K562 (cell line): ENCODE results near the gene HARS2. TPM values are rescaled to one million over a fixed set of nuclear protein-coding genes. Genes with fewer than 3 reads are reported as not detected.

Experiments
- ARID2 ChIP-seq: fragments of 450-650 bp; IDR thresholded peaks from 2 replicates; pipeline ENCODE4 v1.6.1; 2017; ENCODE audit warnings: antibody characterized with exemption, mild to moderate bottlenecking
- CBFA2T2 ChIP-seq: fragments of 450-650 bp; conservative IDR thresholded peaks from 2 replicates; pipeline ENCODE4 v1.6.1; 2017; ENCODE audit warnings: mild to moderate bottlenecking
- CSDE1 ChIP-seq, 2 experiments: fragments of 450-650 bp; IDR thresholded peaks; 2 replicates each; pipeline ENCODE4 v1.6.1; 2016; ENCODE audit warnings: mild to moderate bottlenecking in 1 of 2
- FOXA1 ChIP-seq: fragments of 450-650 bp; IDR thresholded peaks from 2 replicates; pipeline ENCODE4 v1.6.1; 2016; ENCODE audit warnings: mild to moderate bottlenecking, borderline replicate concordance
- GTF2A2 ChIP-seq: IDR thresholded peaks from 2 replicates; pipeline ENCODE4 v1.6.1; 2016; ENCODE audit warnings: mild to moderate bottlenecking, missing genetic modification characterization, missing compliant biosample characterization
- HNRNPL ChIP-seq: fragments of 200-400 bp; formaldehyde crosslinking; IDR thresholded peaks from 2 replicates; pipeline ENCODE4 v1.6.1; 2017; ENCODE audit warnings: low read depth, mild to moderate bottlenecking, low read length
- KAT8 ChIP-seq: fragments of 450-650 bp; IDR thresholded peaks from 2 replicates; pipeline ENCODE4 v1.6.1; 2016; ENCODE audit warnings: low read depth, mild to moderate bottlenecking
- L3MBTL2 ChIP-seq: fragments of 450-650 bp; IDR thresholded peaks from 2 replicates; pipeline ENCODE4 v1.6.1; 2016; ENCODE audit warnings: mild to moderate bottlenecking, moderate library complexity
- LCOR ChIP-seq: sonication (generic); formaldehyde crosslinking; IDR thresholded peaks from 2 replicates; pipeline ENCODE4 v1.8.0; 2022; ENCODE audit warnings: mild to moderate bottlenecking, missing genetic modification reagents
- MYBL2 ChIP-seq, 2 experiments: fragments of 450-650 bp in 1 of 2; sonication (generic) in 1 of 2; formaldehyde crosslinking in 1 of 2; IDR thresholded peaks; 2 replicates each; pipeline versions ENCODE4 v1.6.1 to v1.8.1; 2017 to 2022; ENCODE audit warnings: borderline replicate concordance in 1 of 2, inconsistent platforms in 1 of 2, low read depth in 1 of 2, mild to moderate bottlenecking in 1 of 2, missing genetic modification reagents in 1 of 2, moderate library complexity in 1 of 2
- NFIC ChIP-seq: fragments of 450-650 bp; IDR thresholded peaks from 2 replicates; pipeline ENCODE4 v1.6.1; 2017; ENCODE audit warnings: mild to moderate bottlenecking, inconsistent platforms
- PHF8 ChIP-seq: fragments of 200-600 bp; sonication (generic); IDR thresholded peaks from 2 replicates; pipeline ENCODE4 v1.6.1; 2012; ENCODE audit warnings: mixed run types, mild to moderate bottlenecking, inconsistent platforms, low read length, moderate library complexity, borderline replicate concordance
- SMARCB1 ChIP-seq: IDR thresholded peaks from 2 replicates; pipeline ENCODE4 v1.6.1; 2011; ENCODE audit warnings: improper control_type of control experiment, low read depth; ENCODE audit not compliant: insufficient read length
- ZNF165 ChIP-seq: fragments of 250-450 bp; sonication (Bioruptor Pico); IDR thresholded peaks from 2 replicates; pipeline ENCODE4 v1.4.0; 2020; ENCODE audit warnings: borderline replicate concordance
- ZNF23 ChIP-seq: fragments of 250-450 bp; sonication (Bioruptor Pico); IDR thresholded peaks from 2 replicates; pipeline ENCODE4 v1.4.0; 2020; ENCODE audit warnings: mild to moderate bottlenecking
- ZZZ3 ChIP-seq: fragments of 450-650 bp; IDR thresholded peaks from 2 replicates; pipeline ENCODE4 v1.6.1; 2016; ENCODE audit warnings: antibody characterized with exemption, mild to moderate bottlenecking, moderate library complexity
- polyA plus RNA-seq, 8 experiments: library from polyadenylated mRNA; depleted of rRNA in 4 of 8; stranded (reverse) in 5 of 8; unstranded in 3 of 8; fragments of >200 nt; fragmentation: Nextera tagmentation in 2 of 8; fragmentation: Illumina TruSeq in 1 of 8; extraction: Ambion mirVana in 2 of 8; extraction: Trizol in 1 of 8; gene quantifications; 2 replicates each; pipeline versions ENCODE4 v1.2.1 to v1.2.3, GENCODE V29; 2011 to 2014; ENCODE audit warnings: inconsistent platforms in 1 of 8, missing spikeins in 1 of 8
- total RNA-seq, 7 experiments: library from RNA; depleted of rRNA in 6 of 7; stranded (reverse); fragments of >200 nt in 6 of 7; fragmentation: Illumina TruSeq in 2 of 7; extraction: Trizol in 2 of 7; gene quantifications; 2 replicates each; pipeline versions ENCODE4 v1.2.1 to v1.2.3, GENCODE V29; 2011 to 2021; ENCODE audit warnings: low replicate concordance in 1 of 7
- TF ChIP-seq, protein P1 (sequence below), 2 experiments: fragments of 450-650 bp in 1 of 2; sonication (generic) in 1 of 2; formaldehyde crosslinking; conservative IDR thresholded peaks; 2 replicates each; pipeline versions ENCODE4 v1.4.0 to v1.8.1; 2020 to 2022; ENCODE audit warnings: mild to moderate bottlenecking in 1 of 2, missing genetic modification reagents in 1 of 2
- TF ChIP-seq, protein P2 (sequence below): sonication (generic); formaldehyde crosslinking; IDR thresholded peaks from 2 replicates; pipeline ENCODE4 v1.8.0; 2022; ENCODE audit warnings: missing genetic modification reagents, mild to moderate bottlenecking, borderline replicate concordance
- TF ChIP-seq, protein P3 (sequence below): sonication (generic); formaldehyde crosslinking; IDR thresholded peaks from 2 replicates; pipeline ENCODE4 v1.8.1; 2023; ENCODE audit warnings: mild to moderate bottlenecking, missing genetic modification reagents
- TF ChIP-seq, protein P4 (sequence below), 2 experiments: IDR thresholded peaks; 2 replicates each; pipeline ENCODE4 v1.6.1; 2012; ENCODE audit warnings: improper control_type of control experiment in 2 of 2, low read depth in 2 of 2, low read length in 2 of 2, borderline replicate concordance in 1 of 2

Gene HARS2
- total and polyA plus RNA-seq, 9 of the 15 experiments (the other 6 are each of a cell fraction or from before 2014, with no cell fraction given): 8.5 to 41.6 (median 27.1) TPM

DNA sequence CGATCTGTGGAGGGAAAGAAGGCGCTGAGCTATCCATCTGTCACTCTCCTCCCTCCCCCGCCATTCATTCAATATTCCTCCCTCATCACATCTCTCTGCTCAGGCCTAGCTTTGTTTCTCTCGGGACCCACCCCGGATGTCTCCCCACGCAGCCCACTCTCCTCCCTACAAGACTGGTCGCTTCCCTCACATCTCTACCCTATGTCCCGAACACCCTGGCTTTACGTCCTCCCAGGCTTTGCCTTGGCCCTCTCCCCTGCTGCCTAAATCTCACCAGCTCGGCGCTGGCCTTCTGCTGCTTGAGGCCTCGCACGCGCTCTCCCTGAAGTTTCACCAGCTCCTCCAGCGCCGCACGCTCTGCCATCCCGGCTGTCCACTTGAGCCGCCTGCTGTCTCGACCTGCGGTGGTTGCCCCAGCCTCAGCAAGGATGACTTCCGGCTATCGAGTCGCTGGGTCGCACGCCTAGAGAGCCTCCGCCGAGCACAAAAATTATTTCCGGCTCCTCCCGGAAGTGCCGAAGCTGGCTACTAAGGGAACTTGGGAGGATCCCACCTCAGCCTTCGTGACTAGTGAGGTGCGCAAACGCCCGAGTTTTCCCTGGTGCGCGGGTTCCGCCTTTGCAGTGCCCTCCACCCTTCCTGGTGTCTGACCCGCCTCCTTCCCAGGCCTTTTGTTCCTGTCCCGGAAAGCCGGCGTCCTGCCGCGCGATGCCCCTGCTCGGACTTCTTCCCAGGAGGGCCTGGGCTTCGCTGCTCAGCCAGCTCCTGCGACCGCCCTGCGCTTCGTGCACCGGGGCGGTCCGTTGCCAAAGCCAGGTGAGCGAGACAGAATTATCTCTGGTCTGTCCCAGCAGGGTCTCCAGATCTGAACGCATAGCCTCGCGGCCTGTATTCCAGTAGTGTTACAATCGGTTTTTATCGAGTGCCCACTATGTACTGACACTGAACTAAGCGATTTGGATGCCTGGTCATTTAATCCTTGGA lies at the start of gene HARS2, which contains the start of gene HARS1 (continued):
- TF ChIP-seq, protein P1, sequence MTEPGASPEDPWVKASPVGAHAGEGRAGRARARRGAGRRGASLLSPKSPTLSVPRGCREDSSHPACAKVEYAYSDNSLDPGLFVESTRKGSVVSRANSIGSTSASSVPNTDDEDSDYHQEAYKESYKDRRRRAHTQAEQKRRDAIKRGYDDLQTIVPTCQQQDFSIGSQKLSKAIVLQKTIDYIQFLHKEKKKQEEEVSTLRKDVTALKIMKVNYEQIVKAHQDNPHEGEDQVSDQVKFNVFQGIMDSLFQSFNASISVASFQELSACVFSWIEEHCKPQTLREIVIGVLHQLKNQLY (CRISPR knock-in tag; conservative IDR thresholded peaks at IDR 0.05): no peak
- TF ChIP-seq, protein P2, sequence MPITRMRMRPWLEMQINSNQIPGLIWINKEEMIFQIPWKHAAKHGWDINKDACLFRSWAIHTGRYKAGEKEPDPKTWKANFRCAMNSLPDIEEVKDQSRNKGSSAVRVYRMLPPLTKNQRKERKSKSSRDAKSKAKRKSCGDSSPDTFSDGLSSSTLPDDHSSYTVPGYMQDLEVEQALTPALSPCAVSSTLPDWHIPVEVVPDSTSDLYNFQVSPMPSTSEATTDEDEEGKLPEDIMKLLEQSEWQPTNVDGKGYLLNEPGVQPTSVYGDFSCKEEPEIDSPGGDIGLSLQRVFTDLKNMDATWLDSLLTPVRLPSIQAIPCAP (CRISPR knock-in tag): no peak
- TF ChIP-seq ZNF23 (CRISPR knock-in tag) (no peak), LCOR (CRISPR knock-in tag) (peak; percentile 41; the same call in 1 of the 2 replicates), KAT8 (no peak), GTF2A2 (no peak), HNRNPL (no peak), FOXA1 (no peak), CBFA2T2 (no peak), CSDE1 (IDR thresholded peaks at IDR 0.05) (no peak; a peak in 1 of 4 replicates), SMARCB1 (no peak), MYBL2 (IDR thresholded peaks at IDR 0.05; ENCODE audit: low read depth) (no peak), MYBL2 (CRISPR knock-in tag; IDR thresholded peaks at IDR 0.05; ENCODE audit: borderline replicate concordance) (no peak), ARID2 (no peak), NFIC (peak; percentile 32; the same call in 1 of the 2 replicates), L3MBTL2 (peak; percentile 90), ZNF165 (CRISPR knock-in tag) (no peak), PHF8 (peak; percentile 94), ZZZ3 (peak; percentile 49; the same call in 1 of the 2 replicates)
- TF ChIP-seq, protein P3, sequence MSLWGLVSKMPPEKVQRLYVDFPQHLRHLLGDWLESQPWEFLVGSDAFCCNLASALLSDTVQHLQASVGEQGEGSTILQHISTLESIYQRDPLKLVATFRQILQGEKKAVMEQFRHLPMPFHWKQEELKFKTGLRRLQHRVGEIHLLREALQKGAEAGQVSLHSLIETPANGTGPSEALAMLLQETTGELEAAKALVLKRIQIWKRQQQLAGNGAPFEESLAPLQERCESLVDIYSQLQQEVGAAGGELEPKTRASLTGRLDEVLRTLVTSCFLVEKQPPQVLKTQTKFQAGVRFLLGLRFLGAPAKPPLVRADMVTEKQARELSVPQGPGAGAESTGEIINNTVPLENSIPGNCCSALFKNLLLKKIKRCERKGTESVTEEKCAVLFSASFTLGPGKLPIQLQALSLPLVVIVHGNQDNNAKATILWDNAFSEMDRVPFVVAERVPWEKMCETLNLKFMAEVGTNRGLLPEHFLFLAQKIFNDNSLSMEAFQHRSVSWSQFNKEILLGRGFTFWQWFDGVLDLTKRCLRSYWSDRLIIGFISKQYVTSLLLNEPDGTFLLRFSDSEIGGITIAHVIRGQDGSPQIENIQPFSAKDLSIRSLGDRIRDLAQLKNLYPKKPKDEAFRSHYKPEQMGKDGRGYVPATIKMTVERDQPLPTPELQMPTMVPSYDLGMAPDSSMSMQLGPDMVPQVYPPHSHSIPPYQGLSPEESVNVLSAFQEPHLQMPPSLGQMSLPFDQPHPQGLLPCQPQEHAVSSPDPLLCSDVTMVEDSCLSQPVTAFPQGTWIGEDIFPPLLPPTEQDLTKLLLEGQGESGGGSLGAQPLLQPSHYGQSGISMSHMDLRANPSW (CRISPR knock-in tag): peak; percentile 95; the same call in 1 of the 2 replicates
- TF ChIP-seq, protein P4, sequence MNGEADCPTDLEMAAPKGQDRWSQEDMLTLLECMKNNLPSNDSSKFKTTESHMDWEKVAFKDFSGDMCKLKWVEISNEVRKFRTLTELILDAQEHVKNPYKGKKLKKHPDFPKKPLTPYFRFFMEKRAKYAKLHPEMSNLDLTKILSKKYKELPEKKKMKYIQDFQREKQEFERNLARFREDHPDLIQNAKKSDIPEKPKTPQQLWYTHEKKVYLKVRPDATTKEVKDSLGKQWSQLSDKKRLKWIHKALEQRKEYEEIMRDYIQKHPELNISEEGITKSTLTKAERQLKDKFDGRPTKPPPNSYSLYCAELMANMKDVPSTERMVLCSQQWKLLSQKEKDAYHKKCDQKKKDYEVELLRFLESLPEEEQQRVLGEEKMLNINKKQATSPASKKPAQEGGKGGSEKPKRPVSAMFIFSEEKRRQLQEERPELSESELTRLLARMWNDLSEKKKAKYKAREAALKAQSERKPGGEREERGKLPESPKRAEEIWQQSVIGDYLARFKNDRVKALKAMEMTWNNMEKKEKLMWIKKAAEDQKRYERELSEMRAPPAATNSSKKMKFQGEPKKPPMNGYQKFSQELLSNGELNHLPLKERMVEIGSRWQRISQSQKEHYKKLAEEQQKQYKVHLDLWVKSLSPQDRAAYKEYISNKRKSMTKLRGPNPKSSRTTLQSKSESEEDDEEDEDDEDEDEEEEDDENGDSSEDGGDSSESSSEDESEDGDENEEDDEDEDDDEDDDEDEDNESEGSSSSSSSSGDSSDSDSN (IDR thresholded peaks at IDR 0.05; ENCODE audit: borderline replicate concordance in 1 of 2, low read depth in 2 of 2, low read length in 2 of 2): peak in 1 of 2 experiments; percentile 80; a peak in 2 of 4 replicates
